C4-2B (cell line): Measurements from ENCODE around the gene GGA3.

Experiments
- H3K27ac ChIP-seq: fragments of 450-650 bp; 2 replicates; pipeline ENCODE4 v1.5.1; 2017
- CTCF ChIP-seq: fragments of 450-650 bp; conservative IDR thresholded peaks from 2 replicates; pipeline ENCODE4 v1.5.1; 2017; ENCODE audit warnings: mild to moderate bottlenecking
- ZFX ChIP-seq: fragments of 450-650 bp; IDR thresholded peaks from 2 replicates; pipeline ENCODE4 v1.6.1; 2017

The GGA3 gene

GRCh38 chr17:75218131-75218530 lies 43.3 kb downstream of the GGA3 start:
- H3K27ac ChIP-seq, result no peak overlapping the region
- no peak for TF ChIP-seq CTCF
- no peak for TF ChIP-seq ZFX

GRCh38 chr17:75209061-75209460 lies 52.3 kb downstream of the GGA3 start:
- no peak for TF ChIP-seq CTCF
- TF ChIP-seq ZFX, result no peak
- H3K27ac ChIP-seq, result no peak overlapping the region

- TF ChIP-seq CTCF (no peak), ZFX (no peak)
- no peak overlapping the region for H3K27ac ChIP-seq
These were observed 53.2 kb downstream of the GGA3 start for GRCh38 chr17:75208161-75208560.

GRCh38 chr17:75207760-75208159 lies 53.6 kb downstream of the GGA3 start:
- H3K27ac ChIP-seq, result no peak overlapping the region; the same call in 1 of the 2 replicates
- TF ChIP-seq CTCF (no peak), ZFX (no peak)

DNA sequence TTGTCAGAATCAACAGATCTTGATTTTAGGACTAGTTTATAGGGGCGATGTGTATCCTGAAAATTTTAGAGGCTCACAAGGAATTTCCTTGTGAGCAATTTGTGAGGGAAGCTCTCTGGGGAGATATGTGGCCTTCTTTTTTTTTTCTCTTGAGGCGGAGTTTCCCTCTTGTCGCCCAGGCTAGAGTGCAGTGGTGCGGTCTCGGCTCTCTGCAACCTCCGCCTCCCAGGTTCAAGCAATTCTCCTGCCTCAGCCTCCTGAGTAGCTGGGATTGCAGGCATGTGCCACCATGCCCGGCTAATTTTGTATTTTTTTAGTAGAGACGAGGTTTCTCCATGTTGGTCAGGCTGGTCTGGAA lies 54.4 kb downstream of the GGA3 start:
- peak overlapping the region; percentile 89 for H3K27ac ChIP-seq

GRCh38 chr17:75205793-75206163 lies 55.6 kb downstream of the GGA3 start:
- peak overlapping the region; percentile 89 for H3K27ac ChIP-seq
- TF ChIP-seq CTCF (no peak), ZFX (no peak)

DNA sequence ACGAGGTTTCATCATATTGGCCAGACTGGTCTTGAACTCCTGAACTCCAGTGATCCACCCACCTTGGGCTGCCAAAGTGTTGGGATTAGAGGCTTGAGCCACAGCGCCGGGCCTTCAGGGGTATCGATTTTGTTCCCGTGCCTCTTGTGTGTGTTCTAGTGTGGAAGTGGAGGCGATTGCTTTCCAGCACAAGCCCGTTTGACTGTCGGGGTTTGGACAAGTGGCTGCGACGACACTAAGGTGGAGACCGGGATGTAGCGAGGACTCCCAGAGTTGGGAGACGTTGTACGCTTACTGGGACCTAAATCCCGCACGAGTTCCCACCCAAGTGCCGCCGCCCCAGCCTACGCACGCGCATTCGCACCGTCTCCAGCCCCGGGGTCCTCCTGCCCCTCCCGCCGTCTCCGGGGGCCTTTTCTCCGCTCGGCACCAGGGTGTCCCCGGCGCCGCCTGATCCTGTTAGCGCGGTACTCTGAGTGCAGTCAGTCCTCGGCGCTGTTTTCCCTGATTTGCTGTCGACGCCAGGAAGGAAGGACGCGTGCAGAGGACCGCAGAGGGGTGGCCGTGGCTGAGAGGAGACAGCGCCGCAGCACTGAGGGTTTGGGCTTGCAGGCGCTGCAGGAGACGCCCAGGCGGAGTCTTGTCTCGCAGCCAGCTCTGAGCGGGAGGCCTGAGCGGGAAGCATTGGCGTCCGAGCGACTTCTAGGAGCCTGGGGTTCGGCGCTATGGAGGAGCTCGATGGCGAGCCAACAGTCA lies 56.2 kb downstream of the GGA3 start, which contains the start of gene NUP85:
NUP85 (plus strand) TSS at position 643 of the 756 bp plus-strand sequence; CDS start at position 726, 83 bp downstream.
- peak within 1 kb of the TSS; percentile 89 for H3K27ac ChIP-seq
- peak; percentile 29; the same call in 1 of the 2 replicates for TF ChIP-seq ZFX
- no peak for TF ChIP-seq CTCF
